H1 (cell line): Measurements from ENCODE around the gene FBLN2. TPM values are rescaled to one million over a fixed set of nuclear protein-coding genes. Genes with fewer than 3 reads are reported as not detected.

ENCODE experiments used
- BRCA1 ChIP-seq: IDR thresholded peaks from 2 replicates; pipeline ENCODE4 v1.6.1; 2012; ENCODE audit warnings: low read depth, low read length, improper control_type of control experiment
- JUN ChIP-seq: IDR thresholded peaks from 2 replicates; pipeline ENCODE4 v1.6.1; 2011; ENCODE audit warnings: low read depth, mild to moderate bottlenecking, improper control_type of control experiment, low read length
- SIX5 ChIP-seq: IDR thresholded peaks from 2 replicates; pipeline ENCODE4 v1.6.1; 2011; ENCODE audit warnings: mild to moderate bottlenecking, low read depth, low read length
- SP2 ChIP-seq: IDR thresholded peaks from 2 replicates; pipeline ENCODE4 v1.6.1; 2012; ENCODE audit warnings: mild to moderate bottlenecking, low read length, inconsistent platforms
- SRF ChIP-seq: IDR thresholded peaks from 2 replicates; pipeline ENCODE4 v1.6.1; 2011; ENCODE audit warnings: mild to moderate bottlenecking, low read depth, low read length, moderate library complexity
- SUZ12 ChIP-seq: fragments of 200-600 bp; sonication (generic); IDR thresholded peaks from 2 replicates; pipeline ENCODE4 v1.6.1; 2012; ENCODE audit warnings: mild to moderate bottlenecking, inconsistent platforms, low read length, moderate library complexity, mixed read lengths
- TBP ChIP-seq: IDR thresholded peaks from 2 replicates; pipeline ENCODE4 v1.6.1; 2011; ENCODE audit warnings: low read depth, low read length, improper control_type of control experiment
- polyA plus RNA-seq, 7 experiments: library from polyadenylated mRNA; depleted of rRNA in 3 of 7; stranded (reverse) in 5 of 7; unstranded in 2 of 7; fragments of >200 nt in 5 of 7; fragments of 200-250 nt in 2 of 7; gene quantifications; 1 replicate in 5 of 7; 2 replicates in 1 of 7; 4 replicates in 1 of 7; pipeline versions ENCODE4 v1.2.1 to v1.2.3, GENCODE V29; 2011 to 2013; ENCODE audit warnings: missing spikeins in 2 of 7, mixed read lengths in 2 of 7
- total RNA-seq: library from RNA; stranded (reverse); fragmentation: NEBNext Ultra II Directional; extraction: Animal tissue kit (Norgen Biotek cat#: 25700); gene quantifications from 2 replicates; pipeline ENCODE4 v1.2.1, GENCODE V29; 2021

Gene FBLN2
- total and polyA plus RNA-seq, 2 of the 8 experiments (the other 6 are each of a cell fraction or from before 2014, with no cell fraction given), result 17.4 to 24.2 TPM

DNA sequence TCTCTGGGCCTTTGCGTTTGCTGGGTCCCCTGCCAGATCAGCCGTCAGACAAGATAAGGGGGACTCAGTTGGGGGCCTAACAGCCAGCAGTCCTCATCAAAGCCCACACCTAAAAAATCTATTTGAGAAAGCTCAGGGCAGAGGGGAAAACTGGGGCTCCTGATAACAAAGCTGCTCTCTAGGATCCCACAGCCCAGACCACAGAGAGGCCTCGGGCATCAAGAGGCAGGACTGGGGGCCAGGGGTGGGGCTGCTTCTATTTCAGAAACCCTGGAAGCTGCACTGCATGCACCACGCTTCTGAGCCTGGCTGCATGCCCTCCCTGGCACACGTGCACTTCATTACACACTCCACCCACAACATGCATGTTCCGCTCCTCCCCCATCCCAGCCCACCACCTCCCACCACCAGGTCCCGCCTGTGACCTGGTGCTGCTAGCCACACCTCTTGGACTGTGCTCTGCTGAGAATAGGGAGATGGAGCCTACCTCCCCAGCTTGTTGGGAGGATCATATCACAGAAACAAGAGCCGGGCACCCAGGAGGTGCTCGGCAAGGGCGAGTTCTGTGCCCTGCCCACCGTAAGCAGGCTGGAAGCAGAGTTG, 26.6 kb downstream of the FBLN2 start (continued):
- no peak for TF ChIP-seq BRCA1
- TF ChIP-seq SUZ12, result no peak
- TF ChIP-seq SRF, result no peak
- no peak for TF ChIP-seq TBP
- TF ChIP-seq JUN, result no peak
- TF ChIP-seq SP2, result no peak
- no peak for TF ChIP-seq SIX5
